Measurements from ENCODE around the gene SLC31A1.

DNA sequence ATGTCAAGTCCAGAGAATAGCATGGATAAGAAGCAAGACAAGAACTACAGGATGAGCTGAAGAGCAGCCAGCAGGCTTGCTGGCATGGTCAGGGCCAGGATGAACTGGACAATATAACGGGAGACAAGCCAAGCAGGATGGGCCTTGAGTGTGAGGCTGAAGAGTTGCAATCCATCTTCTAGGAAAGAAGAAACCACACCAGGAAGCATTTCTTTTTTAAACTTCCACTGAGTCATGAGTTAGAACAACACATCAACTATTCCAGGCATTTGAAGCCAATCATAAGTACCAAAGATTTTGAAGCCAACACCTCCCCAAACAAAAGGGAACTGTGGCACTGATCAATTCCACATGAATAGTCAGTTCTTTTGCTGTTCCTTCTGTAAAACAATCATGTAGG, 43.3 kb upstream of the SLC31A1 start:
- TF ChIP-seq BHLHE40 (IDR thresholded peaks at IDR 0.05; ENCODE audit: low read length) = no peak
- no peak for TF ChIP-seq U2AF2 (IDR thresholded peaks at IDR 0.05; ENCODE audit: low read depth, low read length)
- no peak for TF ChIP-seq TAF1 (CRISPR knock-in tag; IDR thresholded peaks at IDR 0.05)
- no peak for TF ChIP-seq NBN (conservative IDR thresholded peaks at IDR 0.05)
- no peak for TF ChIP-seq KLF13 (CRISPR knock-in tag; IDR thresholded peaks at IDR 0.05)
- no peak for TF ChIP-seq ZNF546 (CRISPR knock-in tag; conservative IDR thresholded peaks at IDR 0.05)

All from HepG2 (cell line).